Memory B cell (primary cell): ENCODE data around the gene RBP5.
A peak's percentile ranks its signal among the peaks of the same experiment; 100 is the strongest.

Experiments
- ATAC-seq: fragments of 150-1000 bp; cut with Tn5 transposase; 2 replicates; pipeline ENCODE4 v1.10.0; 2021; ENCODE audit warnings: low read depth, mild to moderate bottlenecking, moderate library complexity
- DNase-seq, 2 donors: peaks; one replicate each; pipeline ENCODE4 v3.0.0; 2022; ENCODE audit warnings: low spot score in 2 of 2
- H3K27ac Mint-ChIP-seq: one replicate; pipeline ENCODE4 v1.8.0; 2022; ENCODE audit warnings: mild to moderate bottlenecking, moderate library complexity, mixed read lengths
- H3K27me3 Mint-ChIP-seq: one replicate; pipeline ENCODE4 v1.8.0; 2022; ENCODE audit warnings: mixed read lengths
- H3K36me3 Mint-ChIP-seq: one replicate; pipeline ENCODE4 v1.8.0; 2022; ENCODE audit warnings: mild to moderate bottlenecking, mixed read lengths
- H3K4me1 Mint-ChIP-seq: one replicate; pipeline ENCODE4 v1.8.0; 2022; ENCODE audit warnings: mixed read lengths
- H3K4me3 Mint-ChIP-seq: one replicate; pipeline ENCODE4 v1.8.0; 2022; ENCODE audit warnings: mild to moderate bottlenecking, moderate library complexity, mixed read lengths
- H3K9me3 Mint-ChIP-seq: one replicate; pipeline ENCODE4 v1.8.0; 2022; ENCODE audit warnings: mixed read lengths

The RBP5 gene

DNA sequence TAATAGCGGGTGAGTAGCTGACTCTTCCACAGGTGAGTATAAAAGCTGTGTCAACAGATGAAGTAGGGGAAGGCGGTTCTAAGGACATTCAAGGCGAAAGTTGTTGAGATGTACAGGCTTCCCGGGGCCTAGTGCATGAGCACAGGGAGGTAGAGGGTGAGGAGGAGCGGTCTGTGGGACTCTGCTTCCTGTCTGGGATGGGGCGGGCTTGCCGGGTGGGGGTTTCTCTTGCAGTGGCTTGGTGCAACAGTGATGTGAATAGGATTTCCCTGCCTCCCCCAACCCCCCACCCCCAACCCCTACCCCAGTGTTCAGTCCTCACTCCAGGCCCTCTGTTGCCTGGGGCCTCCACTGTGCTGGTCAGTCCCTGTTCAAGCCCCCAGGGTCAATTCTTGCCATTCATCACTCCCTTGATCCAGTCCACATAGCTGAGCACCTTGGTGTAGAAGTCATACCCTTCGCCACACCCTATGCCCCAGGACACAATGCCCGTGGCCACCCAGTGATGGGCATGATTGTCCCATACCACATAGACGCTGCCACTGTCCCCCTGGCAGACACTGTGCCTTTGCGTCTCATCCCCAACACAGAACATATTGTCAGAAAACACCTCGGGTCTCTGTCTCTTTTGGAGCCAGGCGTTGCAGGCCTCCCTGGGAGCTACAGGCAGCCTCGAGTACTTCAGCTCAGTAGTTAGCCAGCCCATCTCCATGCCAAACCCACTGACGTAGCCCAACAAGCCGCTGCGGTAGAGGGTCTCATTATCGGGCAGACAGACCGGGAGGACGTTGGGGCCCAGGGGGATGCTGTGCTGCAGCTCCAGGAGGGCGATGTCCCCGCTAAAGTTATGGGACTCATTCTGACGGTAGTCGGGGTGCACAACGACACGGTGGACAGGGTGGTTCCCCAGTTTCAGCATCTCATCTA, 32.4 kb downstream of the RBP5 start:
- Mint-ChIP-seq H3K9me3 (no peaks in the 10 kb centered on the region), H3K4me1 (peaks cover 7% of the 10 kb centered on the region), H3K36me3 (peaks cover 7% of the 10 kb centered on the region), H3K27me3 (no peaks in the 10 kb centered on the region), H3K4me3 (no peak overlapping the region), H3K27ac (no peak overlapping the region)
- DNase-seq (no peak), ATAC-seq (no peak)

DNA sequence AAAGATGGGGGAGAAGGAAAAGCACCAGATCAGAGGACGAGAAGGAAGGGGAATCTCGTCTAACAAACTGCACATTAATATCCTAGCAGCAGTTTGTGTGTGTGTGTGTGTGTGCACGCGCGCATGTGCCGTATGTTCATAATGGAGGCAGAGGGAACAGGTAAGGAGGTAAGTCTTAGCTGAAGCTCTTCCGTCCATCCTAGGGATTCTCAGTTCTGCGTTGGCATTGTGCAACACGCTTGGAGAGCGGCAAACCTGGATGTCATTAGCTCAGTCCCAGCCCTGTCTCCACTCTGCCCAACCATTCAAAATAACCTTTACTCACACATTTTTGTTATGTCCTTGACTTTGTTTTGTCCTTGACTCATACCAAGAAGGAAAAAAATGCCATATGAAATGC, 34.8 kb downstream of the RBP5 start:
- Mint-ChIP-seq H3K27ac (no peak overlapping the region), H3K27me3 (peaks cover 5% of the 10 kb centered on the region), H3K4me3 (no peak overlapping the region), H3K36me3 (no peaks in the 10 kb centered on the region), H3K4me1 (peaks cover 5% of the 10 kb centered on the region), H3K9me3 (no peaks in the 10 kb centered on the region)
- DNase-seq (no peak), ATAC-seq (no peak)

DNA sequence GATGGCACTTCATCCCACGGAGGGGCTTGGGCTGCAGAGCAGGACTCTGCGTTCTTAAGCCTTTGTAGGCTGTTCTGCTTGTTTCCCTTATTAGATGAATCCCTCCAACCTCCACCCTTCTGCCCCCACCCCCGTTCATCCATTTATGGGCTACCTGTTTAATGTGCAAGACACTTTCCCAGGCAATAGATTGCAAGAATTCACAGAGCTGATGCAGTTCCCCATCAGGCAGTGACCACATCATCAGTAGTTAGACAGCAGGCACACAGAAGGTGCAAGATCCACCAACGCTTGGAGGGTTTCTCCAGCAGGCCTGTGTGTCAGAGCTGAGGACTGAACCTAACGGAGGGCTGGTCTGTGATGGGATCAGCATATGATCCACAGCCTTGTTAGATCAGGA, 35.2 kb downstream of the RBP5 start:
- Mint-ChIP-seq H3K36me3 (no peaks in the 10 kb centered on the region), H3K9me3 (no peaks in the 10 kb centered on the region), H3K4me3 (no peak overlapping the region), H3K27ac (no peak overlapping the region), H3K4me1 (peaks cover 5% of the 10 kb centered on the region), H3K27me3 (peaks cover 5% of the 10 kb centered on the region)
- no peak for DNase-seq
- no peak for ATAC-seq

DNA sequence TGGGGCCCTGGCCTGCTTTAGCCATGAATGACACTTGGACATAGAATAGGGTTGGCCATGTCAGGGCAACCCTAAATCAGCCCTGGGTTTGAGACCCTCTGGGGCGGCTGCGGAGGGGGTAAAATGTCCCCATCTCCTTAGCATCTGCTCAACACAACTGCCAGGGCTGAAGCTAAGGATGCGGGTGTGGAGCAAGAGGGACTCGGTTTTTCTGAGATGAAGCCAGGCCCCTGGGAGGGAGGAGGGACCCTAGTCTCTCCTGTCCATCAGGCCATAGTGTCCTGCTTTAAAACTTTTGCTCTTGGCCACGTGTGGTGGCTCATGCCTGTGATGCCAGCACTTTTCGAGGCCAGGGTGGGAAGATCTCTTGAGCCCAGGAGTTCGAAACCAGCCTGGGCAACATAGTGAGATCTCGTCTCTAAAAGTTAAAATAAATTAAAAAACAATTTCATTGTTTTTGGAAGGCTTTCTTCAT, 35.7 kb downstream of the RBP5 start:
- no peaks in the 10 kb centered on the region for H3K9me3 Mint-ChIP-seq
- ATAC-seq (no peak), DNase-seq (no peak)
- peaks cover 5% of the 10 kb centered on the region for H3K27me3 Mint-ChIP-seq
- H3K4me3 Mint-ChIP-seq: peak overlapping the region; percentile 88
- no peak overlapping the region for H3K27ac Mint-ChIP-seq
- H3K4me1 Mint-ChIP-seq: peaks cover 5% of the 10 kb centered on the region
- no peaks in the 10 kb centered on the region for H3K36me3 Mint-ChIP-seq

DNA sequence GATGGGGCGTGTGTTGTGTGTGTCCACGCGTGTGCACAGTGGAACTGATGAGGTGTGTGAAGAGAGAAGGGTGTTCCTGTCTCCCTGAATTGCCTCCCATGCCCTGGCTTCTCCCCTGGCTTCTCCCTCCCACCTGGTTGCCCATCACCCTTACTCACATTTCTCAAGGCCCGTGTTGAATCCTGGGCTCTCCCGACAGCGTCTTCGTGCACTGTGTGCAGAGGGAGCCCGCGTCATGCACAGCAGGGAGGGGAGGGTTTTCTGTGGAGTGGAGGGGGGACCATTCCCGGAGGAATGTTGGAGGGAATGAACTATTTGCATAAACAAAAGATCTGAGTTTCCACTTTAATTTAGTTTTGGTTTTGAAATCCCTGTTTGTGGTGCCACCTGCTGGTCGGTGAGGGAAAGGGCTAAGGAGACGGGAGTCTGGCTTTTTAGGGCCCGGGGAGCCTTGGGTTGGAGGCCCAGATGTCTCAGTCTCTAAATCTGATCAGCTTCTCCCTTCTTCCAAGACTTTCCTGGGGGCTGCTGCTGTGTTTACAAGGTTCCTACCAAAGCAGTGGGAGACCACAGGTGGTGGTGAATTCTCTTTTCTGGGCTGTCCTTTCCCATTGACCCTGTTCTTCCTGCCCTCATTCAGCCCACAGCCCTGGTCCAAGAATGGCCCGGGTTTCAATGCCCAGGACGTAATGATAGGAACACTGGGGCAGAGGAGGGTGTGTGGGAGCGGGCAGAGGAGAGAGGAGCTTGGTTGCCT, 36.3 kb downstream of the RBP5 start, which contains the start of gene C1R:
C1R (minus strand) TSS at position 217 of the 757 bp plus-strand sequence; CDS start at position 160, 57 bp downstream.
- H3K27ac Mint-ChIP-seq: no peak within 1 kb of the TSS
- H3K36me3 Mint-ChIP-seq: no peaks in the 10 kb centered on the region
- peak within 1 kb of the TSS; percentile 88 for H3K4me3 Mint-ChIP-seq
- peaks cover 5% of the 10 kb centered on the region for H3K27me3 Mint-ChIP-seq
- peak; percentile 50 to 58 for DNase-seq
- H3K9me3 Mint-ChIP-seq: no peaks in the 10 kb centered on the region
- ATAC-seq: peak; percentile 58
- H3K4me1 Mint-ChIP-seq: peaks cover 5% of the 10 kb centered on the region

DNA sequence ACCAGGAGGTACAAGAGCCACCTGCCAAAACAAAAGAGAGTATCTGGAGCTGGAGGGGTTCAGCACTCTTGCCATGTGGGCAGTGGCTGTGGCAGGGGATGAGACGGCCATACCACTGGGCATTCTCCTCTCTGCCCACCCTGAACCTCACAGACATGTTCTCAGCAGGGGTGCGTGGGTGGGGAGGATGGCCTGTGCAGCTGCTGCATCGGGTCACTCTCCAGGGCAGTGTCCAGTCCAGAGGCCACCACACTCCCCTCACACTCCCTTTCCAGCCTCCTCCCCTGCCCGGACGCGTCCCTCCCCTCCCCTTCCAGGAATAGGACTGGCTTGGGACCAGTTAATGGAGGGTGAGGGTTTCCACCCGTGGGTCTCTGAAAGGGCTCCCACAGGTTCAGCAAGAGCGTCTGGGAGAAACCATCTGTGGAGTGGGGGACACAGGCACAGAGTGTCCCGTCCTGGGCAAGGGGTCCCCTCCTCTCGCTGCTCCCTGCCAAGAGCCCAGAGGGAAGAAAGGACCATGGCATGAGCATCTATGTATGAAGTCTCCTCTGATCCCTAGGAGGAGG, 36.9 kb downstream of the RBP5 start:
- Mint-ChIP-seq H3K27me3 (peaks cover 5% of the 10 kb centered on the region), H3K4me3 (peak overlapping the region; percentile 88), H3K27ac (no peak overlapping the region), H3K36me3 (no peaks in the 10 kb centered on the region), H3K4me1 (peaks cover 5% of the 10 kb centered on the region), H3K9me3 (no peaks in the 10 kb centered on the region)
- DNase-seq (no peak), ATAC-seq (no peak)

DNA sequence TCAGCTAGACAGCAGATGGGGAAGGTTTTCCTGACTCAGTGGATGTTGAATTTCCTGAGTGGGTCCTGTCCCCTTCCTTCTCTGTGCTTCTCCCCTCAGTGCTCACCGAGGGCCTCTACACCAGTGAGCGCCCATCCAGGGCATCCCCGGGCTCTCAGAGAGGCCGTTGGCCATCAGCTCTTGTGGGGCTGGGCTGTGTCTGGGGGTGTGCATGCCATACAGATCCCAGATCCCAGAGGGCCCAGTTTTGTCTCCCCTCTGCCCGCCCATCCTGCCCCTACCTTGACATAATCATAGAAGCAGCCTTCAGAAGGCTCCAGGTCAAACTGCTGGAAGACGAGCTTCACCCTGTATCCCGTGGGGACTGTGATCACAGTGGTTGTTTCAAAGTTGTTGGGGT, 37.5 kb downstream of the RBP5 start:
- DNase-seq (no peak), ATAC-seq (no peak)
- Mint-ChIP-seq H3K9me3 (no peaks in the 10 kb centered on the region), H3K27ac (no peak overlapping the region), H3K27me3 (peaks cover 5% of the 10 kb centered on the region), H3K4me3 (peak overlapping the region; percentile 64), H3K4me1 (peaks cover 5% of the 10 kb centered on the region), H3K36me3 (no peaks in the 10 kb centered on the region)

DNA sequence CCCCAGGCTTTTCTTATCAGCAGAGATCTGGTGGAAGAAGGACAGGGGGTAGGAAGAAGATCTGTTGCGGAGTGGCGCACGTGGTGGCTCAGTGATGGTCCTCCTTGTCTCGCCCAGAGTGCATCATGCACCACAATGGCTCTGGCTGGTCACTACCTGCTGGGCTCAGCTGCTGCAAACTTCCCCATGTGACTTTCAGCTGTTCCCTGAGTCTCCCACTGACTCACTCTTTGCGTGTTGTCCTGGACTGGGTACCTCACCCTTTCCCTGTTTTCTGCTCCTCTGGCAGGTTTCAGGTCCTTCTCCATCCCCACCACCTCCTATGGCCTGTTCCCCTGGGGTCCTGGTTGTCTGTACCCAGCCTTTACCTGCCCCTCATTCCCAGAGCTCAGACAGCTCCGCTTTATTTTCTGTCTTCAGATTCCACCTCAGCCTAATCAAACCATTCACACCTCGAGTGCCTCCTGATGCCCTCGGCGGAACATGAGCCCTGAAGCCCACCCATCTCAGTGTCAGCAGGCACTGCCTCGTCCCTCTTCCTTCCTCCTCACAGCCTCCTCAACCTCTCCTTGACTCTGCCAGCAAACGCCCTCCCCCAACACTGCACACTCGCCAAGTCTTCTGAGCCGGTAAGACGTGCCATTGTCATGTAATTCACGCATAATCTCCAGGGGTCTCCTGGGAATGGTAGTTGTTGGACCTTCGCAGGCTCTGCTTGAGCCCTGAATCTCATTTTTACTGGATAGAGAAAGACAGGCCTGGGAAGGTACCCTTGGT, 38.3 kb downstream of the RBP5 start:
- no peaks in the 10 kb centered on the region for H3K36me3 Mint-ChIP-seq
- no peak overlapping the region for H3K27ac Mint-ChIP-seq
- peaks cover 5% of the 10 kb centered on the region for H3K27me3 Mint-ChIP-seq
- H3K4me3 Mint-ChIP-seq: no peak overlapping the region
- no peaks in the 10 kb centered on the region for H3K9me3 Mint-ChIP-seq
- no peak for ATAC-seq
- H3K4me1 Mint-ChIP-seq: peaks cover 5% of the 10 kb centered on the region
- no peak for DNase-seq

DNA sequence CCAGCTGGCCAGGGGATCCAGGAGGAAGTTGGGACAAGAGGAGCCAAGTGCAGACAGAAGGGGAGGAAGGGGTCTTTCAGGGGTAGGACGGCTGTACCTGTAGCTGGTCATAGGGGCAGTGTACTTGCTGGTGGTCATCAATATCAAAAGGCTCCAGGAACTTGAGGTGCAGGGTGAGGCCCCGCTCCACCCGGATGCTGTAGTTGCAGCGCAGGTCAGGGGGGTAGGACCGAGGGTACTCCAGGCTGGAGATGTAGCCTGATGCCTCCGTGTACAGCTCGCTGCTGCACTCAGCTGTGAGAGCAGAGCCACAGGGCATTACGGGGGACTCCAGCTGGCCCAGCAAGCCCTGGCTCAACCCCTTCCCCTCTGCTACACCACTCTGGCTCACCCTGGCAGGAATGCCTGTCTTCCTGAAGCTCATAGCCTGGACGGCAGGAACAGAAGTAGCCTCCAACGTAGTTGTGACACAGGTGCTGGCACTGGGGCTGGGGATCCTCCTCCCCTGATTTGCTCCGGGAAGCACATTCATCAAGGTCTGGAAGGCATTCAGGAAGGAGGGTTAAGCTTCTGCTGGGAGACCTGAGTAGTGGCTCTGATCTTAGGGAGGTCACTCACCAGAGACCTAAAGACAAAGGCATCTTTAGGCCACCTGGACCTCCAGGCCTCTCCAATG, 39.4 kb downstream of the RBP5 start:
- ATAC-seq: no peak
- peaks cover 5% of the 10 kb centered on the region for H3K4me1 Mint-ChIP-seq

DNA sequence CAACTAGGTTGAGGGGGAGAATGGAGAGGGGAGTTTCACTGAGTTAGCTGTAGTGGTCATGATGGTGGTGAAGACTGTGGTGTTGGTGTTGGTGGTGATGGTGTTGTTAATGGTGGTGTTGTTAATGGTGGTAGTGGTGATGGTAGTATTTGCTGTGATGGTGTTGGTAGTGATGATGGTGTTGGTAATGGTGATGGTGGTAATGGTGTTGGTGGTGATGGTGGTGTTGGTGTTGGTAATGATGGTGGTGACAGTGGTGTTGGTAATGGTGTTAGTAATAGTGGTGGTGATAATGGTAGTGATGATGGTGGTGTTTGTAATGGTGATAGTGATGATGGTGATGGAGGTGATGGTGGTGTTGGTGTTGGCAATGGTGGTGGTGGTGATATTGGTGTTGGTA, 45.6 kb downstream of the RBP5 start:
- H3K9me3 Mint-ChIP-seq: peaks cover 4% of the 10 kb centered on the region
- no peak for DNase-seq
- H3K27ac Mint-ChIP-seq: no peak overlapping the region
- H3K27me3 Mint-ChIP-seq: peaks cover 5% of the 10 kb centered on the region
- H3K36me3 Mint-ChIP-seq: peaks cover 3% of the 10 kb centered on the region
- ATAC-seq: no peak
- H3K4me1 Mint-ChIP-seq: peaks cover 3% of the 10 kb centered on the region
- no peak overlapping the region for H3K4me3 Mint-ChIP-seq

More for the DNA sequence above, 39.4 kb downstream of the RBP5 start:
- Mint-ChIP-seq H3K36me3 (no peaks in the 10 kb centered on the region), H3K4me3 (no peak overlapping the region), H3K27ac (no peak overlapping the region), H3K9me3 (no peaks in the 10 kb centered on the region), H3K27me3 (peaks cover 5% of the 10 kb centered on the region)
- no peak for DNase-seq

DNA sequence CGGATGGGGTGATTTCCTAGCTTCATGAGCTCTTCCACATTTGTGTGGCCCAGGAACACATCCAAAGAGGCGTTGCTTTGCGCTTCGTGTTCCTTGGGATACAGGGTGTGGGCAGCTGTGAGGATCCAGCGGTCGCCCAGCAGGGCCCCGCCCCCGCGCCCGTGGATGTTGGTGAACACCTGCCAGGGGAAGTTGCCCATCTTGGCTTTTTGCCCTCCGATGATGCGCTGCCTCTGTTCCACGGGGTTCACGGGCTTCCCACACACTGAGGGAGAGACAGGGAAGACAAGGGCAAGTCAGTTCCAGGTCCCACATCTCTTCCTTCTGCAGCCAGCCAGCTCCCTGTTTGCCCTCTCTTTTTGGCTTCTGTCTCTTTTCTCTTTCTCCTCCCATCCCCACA, 47.7 kb downstream of the RBP5 start:
- DNase-seq (no peak), ATAC-seq (no peak)
- H3K36me3 Mint-ChIP-seq: peaks cover 3% of the 10 kb centered on the region
- peaks cover 3% of the 10 kb centered on the region for H3K4me1 Mint-ChIP-seq
- no peak overlapping the region for H3K4me3 Mint-ChIP-seq
- no peak overlapping the region for H3K27ac Mint-ChIP-seq
- peaks cover 4% of the 10 kb centered on the region for H3K9me3 Mint-ChIP-seq
- peaks cover 10% of the 10 kb centered on the region for H3K27me3 Mint-ChIP-seq

DNA sequence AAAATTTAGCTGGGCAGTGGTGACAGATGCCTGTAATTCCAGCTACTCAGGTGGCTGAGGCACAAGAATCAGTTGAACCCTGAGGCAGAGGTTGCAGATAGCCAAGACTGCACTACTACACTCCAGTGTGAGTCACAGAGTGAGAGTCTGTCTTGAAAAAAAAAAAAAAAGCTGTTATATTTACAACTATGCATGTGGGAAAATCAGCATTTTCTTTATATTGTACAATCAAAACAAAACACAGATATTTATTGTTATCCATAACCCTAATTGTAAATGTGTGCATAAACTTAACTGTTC, 48.9 kb downstream of the RBP5 start:
- Mint-ChIP-seq H3K36me3 (peaks cover 3% of the 10 kb centered on the region), H3K27ac (no peak overlapping the region), H3K4me3 (no peak overlapping the region), H3K27me3 (peaks cover 13% of the 10 kb centered on the region), H3K4me1 (peaks cover 3% of the 10 kb centered on the region), H3K9me3 (peaks cover 4% of the 10 kb centered on the region)
- no peak for DNase-seq
- no peak for ATAC-seq

DNA sequence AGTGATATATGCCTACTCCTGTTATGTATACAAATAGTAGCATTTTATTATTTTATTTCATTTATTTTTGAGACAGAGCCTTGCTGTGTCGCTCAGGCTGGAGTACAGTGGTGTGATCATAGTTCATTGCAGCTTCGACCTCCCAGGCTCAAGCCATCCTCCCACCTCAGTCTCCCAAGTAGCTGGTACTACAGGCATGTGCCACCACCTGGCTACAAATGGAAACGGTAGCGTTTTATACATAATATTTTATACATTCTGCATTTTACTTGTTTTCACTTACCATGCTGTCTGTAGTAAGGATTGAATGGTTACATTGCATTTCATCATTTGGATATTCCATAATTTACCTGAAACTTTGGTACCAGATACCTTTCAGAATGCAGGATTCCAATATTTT, 50.5 kb downstream of the RBP5 start:
- Mint-ChIP-seq H3K4me1 (peaks cover under 1% of the 10 kb centered on the region), H3K27ac (no peak overlapping the region), H3K9me3 (peaks cover 2% of the 10 kb centered on the region), H3K4me3 (no peak overlapping the region), H3K27me3 (peaks cover 11% of the 10 kb centered on the region), H3K36me3 (peaks cover under 1% of the 10 kb centered on the region)
- DNase-seq (no peak), ATAC-seq (no peak)
